ENCODE results near the gene MADD.

The MADD gene

DNA sequence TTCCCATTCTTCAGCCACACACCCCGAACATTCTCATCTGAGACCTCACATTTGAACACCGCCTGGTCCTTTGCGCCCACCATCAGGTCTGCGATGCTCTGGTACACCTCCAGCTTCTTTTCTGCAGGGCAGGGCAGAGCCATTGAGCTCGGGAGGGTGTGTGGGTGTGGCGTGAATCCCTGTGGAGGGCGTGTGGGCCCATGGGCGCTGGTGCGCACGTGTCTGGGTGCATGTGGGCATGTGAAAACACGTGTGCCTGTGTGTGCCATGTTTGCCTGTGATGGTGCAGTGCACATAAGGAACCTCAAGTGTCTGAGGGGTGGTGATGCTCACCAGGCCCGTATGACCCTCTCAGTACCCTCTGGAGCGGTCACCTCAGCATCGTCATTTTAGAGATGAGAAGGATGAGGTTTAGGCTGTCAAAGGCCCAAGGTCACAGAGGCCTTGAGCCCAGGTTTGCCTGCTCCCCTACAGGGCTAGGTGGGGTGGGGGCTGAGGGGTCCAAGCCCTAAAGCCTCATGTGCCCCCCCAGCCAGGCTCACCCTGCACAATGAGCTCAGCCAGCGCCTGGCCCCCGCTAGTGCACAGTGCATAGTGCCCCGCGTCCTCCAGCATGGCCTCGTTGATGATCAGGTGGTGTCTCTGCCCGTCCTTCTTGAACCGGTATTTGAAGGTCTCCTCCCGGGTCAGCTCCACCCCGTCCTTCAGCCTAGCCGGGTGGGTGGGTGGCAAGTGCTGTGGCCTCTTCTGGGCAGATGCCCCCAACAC is 72.3 kb downstream of the MADD start:
- DNase-seq (ENCODE audit: low spot score in 2 of 2) (no peak), ATAC-seq (replicated peaks; ENCODE audit: extremely low read depth, poor library complexity, severe bottlenecking) (no peak)
- H3K9me3 Mint-ChIP-seq = no peaks in the 10 kb centered on the region
- H3K4me1 Mint-ChIP-seq = no peaks in the 10 kb centered on the region
- no peak overlapping the region for H3K27ac Mint-ChIP-seq (ENCODE audit: low read depth)
- H3K27me3 Mint-ChIP-seq = no peaks in the 10 kb centered on the region
- peaks cover 2% of the 10 kb centered on the region for H3K36me3 Mint-ChIP-seq (ENCODE audit: insufficient read depth)
- H3K4me3 Mint-ChIP-seq = no peak overlapping the region

DNA sequence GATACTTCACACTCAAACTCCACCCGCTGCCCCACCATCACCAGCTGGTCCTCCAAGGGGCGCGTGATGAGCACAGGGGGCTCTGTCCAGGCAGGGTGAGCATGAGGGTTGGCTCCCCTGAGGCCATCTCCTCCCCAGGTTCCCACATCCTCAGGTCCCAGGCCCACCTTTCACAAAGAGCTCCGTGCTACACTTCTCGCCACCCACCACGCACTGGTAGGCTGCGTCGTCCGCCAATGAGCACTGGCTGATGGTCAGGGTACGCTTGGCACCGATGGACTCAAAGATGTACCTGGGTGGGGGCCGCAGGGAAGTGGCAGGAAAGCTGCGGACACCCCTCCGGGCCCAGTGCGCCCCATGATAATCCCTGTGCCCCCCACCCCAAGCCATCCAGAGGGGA is 72.9 kb downstream of the MADD start:
- no peaks in the 10 kb centered on the region for H3K27me3 Mint-ChIP-seq
- no peaks in the 10 kb centered on the region for H3K4me1 Mint-ChIP-seq
- H3K27ac Mint-ChIP-seq (ENCODE audit: low read depth) = no peak overlapping the region
- ATAC-seq (replicated peaks; ENCODE audit: extremely low read depth, poor library complexity, severe bottlenecking) (no peak), DNase-seq (ENCODE audit: low spot score in 2 of 2) (no peak)
- peaks cover 2% of the 10 kb centered on the region for H3K36me3 Mint-ChIP-seq (ENCODE audit: insufficient read depth)
- H3K9me3 Mint-ChIP-seq = no peaks in the 10 kb centered on the region
- no peak overlapping the region for H3K4me3 Mint-ChIP-seq

DNA sequence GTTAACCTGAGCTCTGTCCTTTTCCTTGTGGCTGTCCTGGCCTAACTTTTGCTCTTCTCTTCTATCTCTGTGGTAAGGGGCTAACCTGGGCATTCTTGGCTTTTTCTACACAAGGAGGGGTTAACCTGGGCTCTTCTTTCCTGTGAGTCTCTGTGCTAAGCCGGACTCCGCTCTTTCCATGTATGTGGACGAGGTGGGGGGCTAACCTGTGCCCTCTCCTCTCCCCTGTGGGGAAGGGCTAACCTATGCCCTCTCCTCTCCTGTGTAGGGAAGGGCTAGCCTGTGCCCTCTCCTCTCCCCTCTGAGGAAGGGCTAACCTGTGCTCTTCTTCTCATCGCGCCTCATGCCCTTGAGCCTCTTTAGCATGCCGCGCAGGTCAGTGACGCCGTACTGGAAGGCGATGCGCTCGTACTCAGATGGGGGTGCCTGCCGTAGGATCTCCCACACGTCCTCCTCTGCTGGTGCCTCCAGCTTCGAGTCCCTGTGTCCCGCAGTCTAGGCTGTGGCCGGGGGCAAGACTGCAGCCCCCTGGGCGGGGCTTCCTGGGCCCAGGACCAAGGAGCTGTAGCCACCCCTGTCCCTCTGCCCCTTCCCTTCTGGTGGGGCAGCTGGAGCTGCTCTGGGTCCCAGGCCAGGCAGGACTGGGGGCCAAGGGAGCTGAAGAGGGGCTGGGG is 76.1 kb downstream of the MADD start:
- H3K36me3 Mint-ChIP-seq (ENCODE audit: insufficient read depth) = peaks cover 2% of the 10 kb centered on the region
- no peaks in the 10 kb centered on the region for H3K9me3 Mint-ChIP-seq
- no peak for DNase-seq (ENCODE audit: low spot score in 2 of 2)
- no peak overlapping the region for H3K27ac Mint-ChIP-seq (ENCODE audit: low read depth)
- no peaks in the 10 kb centered on the region for H3K4me1 Mint-ChIP-seq
- H3K4me3 Mint-ChIP-seq = no peak overlapping the region
- no peaks in the 10 kb centered on the region for H3K27me3 Mint-ChIP-seq
- no peak for ATAC-seq (replicated peaks; ENCODE audit: extremely low read depth, poor library complexity, severe bottlenecking)

DNA sequence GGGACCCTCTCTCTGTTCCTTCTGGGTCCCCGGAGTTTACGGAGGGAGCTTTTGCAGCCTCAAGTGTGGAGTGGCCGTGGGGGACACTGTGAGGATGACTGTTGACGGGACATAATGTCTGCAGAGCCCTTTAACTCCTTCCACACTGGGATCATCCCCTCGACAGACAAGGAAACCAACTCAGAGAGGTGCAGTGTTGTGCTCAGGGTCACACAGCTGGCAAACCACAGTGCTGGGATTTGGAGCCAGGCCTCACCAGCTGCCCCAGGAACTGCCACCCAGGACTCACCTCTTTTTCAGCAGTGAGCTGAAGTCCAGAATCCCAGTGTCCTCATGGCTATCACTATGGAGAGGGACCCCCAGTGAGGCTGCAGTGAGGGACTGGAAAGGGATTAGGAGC is 77.2 kb downstream of the MADD start:
- H3K4me1 Mint-ChIP-seq = no peaks in the 10 kb centered on the region

DNA sequence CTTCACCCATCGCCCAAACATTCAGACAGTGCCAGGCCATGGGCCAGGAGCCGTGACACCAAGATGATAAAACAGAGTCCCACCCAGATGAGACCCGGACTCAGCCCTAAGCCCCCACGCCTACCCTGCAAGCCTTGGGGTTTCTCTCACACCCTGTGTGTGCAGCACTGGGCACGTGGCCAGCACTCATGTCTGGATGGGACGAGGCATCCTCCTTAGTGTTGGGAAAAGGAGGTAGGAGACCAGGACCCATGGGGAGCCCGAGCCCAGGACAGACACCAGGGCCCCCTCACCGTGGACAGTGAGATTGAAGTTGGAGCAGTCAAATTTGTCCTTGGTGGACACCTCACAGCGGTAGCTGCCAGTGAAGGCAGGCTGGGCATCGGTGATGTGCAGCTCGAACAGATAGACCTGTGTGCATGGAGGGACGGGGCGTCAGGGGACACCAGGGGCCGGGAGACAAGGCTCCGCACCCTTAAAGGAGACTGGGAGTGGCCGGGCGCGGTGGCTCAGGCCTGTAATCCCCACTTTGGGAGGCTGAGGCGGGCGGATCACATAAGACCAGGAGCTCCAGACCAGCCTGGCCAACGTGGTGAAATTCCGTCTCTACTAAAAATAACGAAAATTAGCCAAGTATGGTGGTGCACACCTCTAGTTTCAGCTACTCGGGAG is 78.3 kb downstream of the MADD start:
- Mint-ChIP-seq H3K4me1 (no peaks in the 10 kb centered on the region), H3K9me3 (no peaks in the 10 kb centered on the region), H3K27ac (ENCODE audit: low read depth) (no peak overlapping the region), H3K36me3 (ENCODE audit: insufficient read depth) (no peaks in the 10 kb centered on the region), H3K27me3 (no peaks in the 10 kb centered on the region), H3K4me3 (no peak overlapping the region)
- DNase-seq (ENCODE audit: low spot score in 2 of 2) (no peak), ATAC-seq (replicated peaks; ENCODE audit: extremely low read depth, poor library complexity, severe bottlenecking) (no peak)

More for the DNA sequence above, 77.2 kb downstream of the MADD start:
- H3K4me3 Mint-ChIP-seq = no peak overlapping the region
- DNase-seq (ENCODE audit: low spot score in 2 of 2) (no peak), ATAC-seq (replicated peaks; ENCODE audit: extremely low read depth, poor library complexity, severe bottlenecking) (no peak)
- H3K27ac Mint-ChIP-seq (ENCODE audit: low read depth) = no peak overlapping the region
- H3K36me3 Mint-ChIP-seq (ENCODE audit: insufficient read depth) = peaks cover 2% of the 10 kb centered on the region
- H3K9me3 Mint-ChIP-seq = no peaks in the 10 kb centered on the region
- no peaks in the 10 kb centered on the region for H3K27me3 Mint-ChIP-seq

DNA sequence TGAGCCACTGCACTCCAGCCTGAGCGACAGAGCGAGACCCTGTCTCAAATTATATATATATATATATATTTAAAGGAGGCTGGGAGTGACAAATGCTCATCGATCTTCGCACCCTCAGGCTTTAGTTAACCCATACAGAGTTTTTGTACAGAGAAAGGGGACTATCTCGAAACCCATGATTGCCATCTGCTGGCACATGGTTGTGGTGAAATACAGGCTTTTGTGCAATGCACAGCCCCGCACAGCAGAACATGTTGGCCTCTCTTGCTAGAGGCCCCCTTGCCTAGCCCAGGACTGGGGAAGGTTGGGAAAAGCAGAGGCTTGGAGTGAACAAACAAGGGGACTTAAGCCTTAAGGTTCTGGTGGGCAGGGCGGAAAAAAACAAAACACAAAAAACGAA is 78.9 kb downstream of the MADD start:
- Mint-ChIP-seq H3K4me1 (no peaks in the 10 kb centered on the region), H3K27me3 (no peaks in the 10 kb centered on the region), H3K27ac (ENCODE audit: low read depth) (peak overlapping the region; percentile 38), H3K4me3 (no peak overlapping the region), H3K36me3 (ENCODE audit: insufficient read depth) (no peaks in the 10 kb centered on the region), H3K9me3 (no peaks in the 10 kb centered on the region)
- ATAC-seq (replicated peaks; ENCODE audit: extremely low read depth, poor library complexity, severe bottlenecking) = no peak
- DNase-seq (ENCODE audit: low spot score in 2 of 2) = no peak

DNA sequence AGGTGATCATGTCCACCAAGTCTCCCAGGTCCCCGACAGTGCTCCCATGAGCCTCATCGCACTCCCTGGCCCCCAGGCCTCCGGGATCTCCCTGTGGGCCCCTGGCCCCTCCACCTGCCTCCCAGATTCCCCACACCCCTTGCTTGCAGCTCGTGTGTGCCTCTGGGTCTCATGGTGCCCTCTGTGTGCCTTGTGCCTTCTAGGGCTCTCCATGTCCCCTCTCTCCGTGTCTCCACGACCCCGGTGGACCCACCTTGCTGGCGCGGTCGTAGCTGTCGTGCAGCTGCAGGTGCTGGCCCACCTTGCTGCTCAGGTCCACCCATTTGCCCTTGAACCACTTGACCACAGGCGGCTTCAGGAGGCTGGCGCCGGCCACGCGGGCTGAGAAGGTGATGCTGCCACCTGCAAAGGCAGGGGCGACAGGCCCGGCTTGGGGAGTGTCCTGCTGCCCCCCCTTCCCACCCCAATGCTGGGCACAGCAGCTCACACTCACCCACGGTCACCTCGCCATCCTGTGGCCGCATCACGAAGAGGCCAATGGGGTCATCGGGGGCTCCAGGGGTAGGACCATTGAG is 79.7 kb downstream of the MADD start:
- DNase-seq (ENCODE audit: low spot score in 2 of 2) (no peak), ATAC-seq (replicated peaks; ENCODE audit: extremely low read depth, poor library complexity, severe bottlenecking) (no peak)
- Mint-ChIP-seq H3K27ac (ENCODE audit: low read depth) (no peak overlapping the region), H3K36me3 (ENCODE audit: insufficient read depth) (no peaks in the 10 kb centered on the region), H3K4me3 (no peak overlapping the region), H3K9me3 (no peaks in the 10 kb centered on the region), H3K4me1 (no peaks in the 10 kb centered on the region), H3K27me3 (no peaks in the 10 kb centered on the region)

DNA sequence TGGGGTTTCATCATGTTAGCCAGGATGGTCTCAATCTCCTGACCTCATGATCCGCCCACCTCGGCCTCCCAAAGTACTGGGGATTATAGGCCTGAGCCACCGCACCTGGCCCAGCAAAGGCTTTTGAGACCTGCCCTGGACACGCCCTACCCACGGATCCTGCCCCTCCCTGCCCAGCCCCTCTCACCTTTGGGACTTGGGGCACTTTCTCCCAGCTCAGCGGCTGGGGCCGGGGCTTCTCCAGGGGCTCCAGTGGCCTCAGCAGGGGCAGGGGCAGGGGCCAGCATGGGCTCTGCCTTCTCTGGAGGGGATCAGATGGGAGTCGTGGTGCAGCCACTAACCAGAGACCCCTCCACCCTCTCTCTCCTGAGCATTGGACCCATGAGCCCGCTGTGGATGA is 80.4 kb downstream of the MADD start:
- no peaks in the 10 kb centered on the region for H3K9me3 Mint-ChIP-seq
- DNase-seq (ENCODE audit: low spot score in 2 of 2) (no peak), ATAC-seq (replicated peaks; ENCODE audit: extremely low read depth, poor library complexity, severe bottlenecking) (no peak)
- no peaks in the 10 kb centered on the region for H3K27me3 Mint-ChIP-seq
- H3K4me3 Mint-ChIP-seq = no peak overlapping the region
- no peak overlapping the region for H3K27ac Mint-ChIP-seq (ENCODE audit: low read depth)
- no peaks in the 10 kb centered on the region for H3K4me1 Mint-ChIP-seq
- no peaks in the 10 kb centered on the region for H3K36me3 Mint-ChIP-seq (ENCODE audit: insufficient read depth)

DNA sequence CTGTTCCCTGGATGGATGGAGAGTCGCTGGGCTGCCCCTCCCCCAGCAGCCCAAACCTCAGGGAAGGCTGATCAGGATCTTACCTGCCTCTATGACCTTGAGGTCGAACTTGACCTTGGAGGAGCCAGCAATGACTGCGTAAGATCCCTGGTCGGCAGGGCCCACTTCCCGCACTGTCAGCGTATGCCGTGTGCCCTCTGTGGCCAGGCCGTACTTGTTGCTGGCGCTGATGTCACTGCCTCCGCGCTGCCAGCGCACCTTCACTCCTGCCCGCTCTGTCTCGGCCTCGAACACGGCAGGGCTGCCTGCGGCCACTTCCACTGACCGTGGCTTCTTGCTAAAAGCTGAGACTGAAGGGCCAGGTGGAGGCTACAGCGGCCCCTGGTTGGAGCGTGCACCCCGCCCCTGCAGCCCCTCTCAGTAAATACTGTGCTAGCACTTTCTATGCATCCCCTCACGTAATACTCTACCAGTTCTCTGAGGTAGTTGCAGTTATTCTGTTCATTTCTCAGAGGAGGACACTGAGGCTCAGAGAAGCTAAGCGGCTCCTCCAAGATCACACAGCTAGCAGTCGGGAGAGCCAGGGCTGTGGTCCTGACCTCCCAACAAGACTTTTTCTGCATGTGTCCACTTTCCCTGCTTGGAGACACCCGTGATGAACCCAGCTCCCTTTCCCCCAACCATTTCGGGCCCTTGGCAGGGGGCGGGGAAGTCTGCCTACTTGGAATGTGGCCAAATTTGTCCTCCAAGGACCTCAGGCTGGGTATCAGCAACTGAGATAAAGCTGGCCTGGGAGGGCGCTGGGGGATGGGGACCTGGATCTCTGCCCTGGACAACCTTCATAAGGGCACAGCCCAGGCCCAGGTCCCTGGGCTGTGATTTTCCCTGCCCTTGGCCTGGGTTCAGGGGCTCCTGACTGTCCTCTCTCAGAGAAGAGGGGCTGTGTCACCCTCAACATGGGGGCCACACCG is 81.5 kb downstream of the MADD start:
- DNase-seq (ENCODE audit: low spot score in 2 of 2) (no peak), ATAC-seq (replicated peaks; ENCODE audit: extremely low read depth, poor library complexity, severe bottlenecking) (no peak)
- Mint-ChIP-seq H3K9me3 (no peaks in the 10 kb centered on the region), H3K36me3 (ENCODE audit: insufficient read depth) (no peaks in the 10 kb centered on the region), H3K4me3 (no peak overlapping the region), H3K27ac (ENCODE audit: low read depth) (no peak overlapping the region), H3K27me3 (no peaks in the 10 kb centered on the region), H3K4me1 (no peaks in the 10 kb centered on the region)

DNA sequence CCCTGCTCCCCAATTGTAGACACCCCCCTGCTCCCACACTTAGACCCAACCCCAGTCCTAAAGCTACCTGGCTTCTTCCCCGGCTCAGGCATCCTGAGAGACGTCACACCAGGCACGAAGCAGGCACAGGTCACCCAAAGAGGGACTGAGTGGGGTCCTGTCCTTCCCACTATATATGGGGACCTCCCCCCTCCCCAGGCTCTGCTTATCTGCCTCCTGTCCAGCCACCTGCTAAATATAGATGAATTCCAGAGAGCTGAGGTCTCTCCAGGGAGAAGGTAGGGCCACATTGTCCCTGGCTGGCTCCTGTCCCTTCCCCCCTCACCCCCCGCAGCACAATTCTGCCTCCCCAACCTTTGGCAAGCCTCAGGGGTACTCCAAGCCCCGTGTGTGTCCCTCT is 82.6 kb downstream of the MADD start, which contains the start of gene MYBPC3:
MYBPC3 (minus strand) TSS at position 147 of the 400 bp plus-strand sequence; CDS start at position 92, 55 bp downstream.
- no peaks in the 10 kb centered on the region for H3K4me1 Mint-ChIP-seq
- no peaks in the 10 kb centered on the region for H3K9me3 Mint-ChIP-seq
- DNase-seq (ENCODE audit: low spot score in 2 of 2) (no peak), ATAC-seq (replicated peaks; ENCODE audit: extremely low read depth, poor library complexity, severe bottlenecking) (no peak)
- H3K27me3 Mint-ChIP-seq = no peaks in the 10 kb centered on the region
- H3K36me3 Mint-ChIP-seq (ENCODE audit: insufficient read depth) = no peaks in the 10 kb centered on the region
- H3K4me3 Mint-ChIP-seq = no peak within 1 kb of the TSS
- H3K27ac Mint-ChIP-seq (ENCODE audit: low read depth) = no peak within 1 kb of the TSS

DNA sequence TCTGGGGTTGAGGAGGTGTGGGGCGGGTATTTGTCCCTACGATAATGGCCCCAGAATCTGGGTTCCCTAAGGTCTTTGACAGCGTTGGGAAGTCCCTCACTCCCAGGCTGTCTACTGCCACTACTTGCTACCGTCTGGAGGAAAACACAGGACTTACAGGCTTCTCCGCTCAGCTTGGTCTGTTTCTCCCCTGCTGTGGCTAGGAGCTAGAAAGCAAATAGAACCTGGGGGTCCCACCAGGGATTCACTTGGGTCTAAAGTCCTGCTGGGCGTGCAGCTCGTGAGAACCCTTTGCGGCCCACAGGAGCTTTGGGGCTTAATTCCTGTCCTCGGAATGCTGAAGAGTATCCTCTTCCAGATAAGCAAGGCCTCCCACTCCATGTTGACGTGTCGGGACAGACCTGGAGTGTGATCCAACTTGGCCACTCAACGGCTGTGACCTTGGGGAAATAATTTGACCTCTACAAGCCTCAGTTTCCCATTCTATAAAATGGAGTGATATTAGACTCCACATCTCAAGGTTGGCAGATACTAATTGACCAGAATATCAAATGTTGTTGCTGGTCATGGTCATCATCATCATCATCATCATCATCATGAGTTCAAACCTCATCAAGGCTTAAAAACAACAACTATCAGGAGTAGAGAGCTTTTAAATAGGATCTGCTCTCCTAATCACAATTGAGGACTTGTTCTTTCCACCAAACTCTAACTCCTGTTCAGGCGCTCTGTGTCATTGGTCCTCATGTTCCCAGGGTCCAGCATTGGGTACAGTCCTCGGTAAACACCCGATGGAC is 84.2 kb downstream of the MADD start:
- Mint-ChIP-seq H3K36me3 (ENCODE audit: insufficient read depth) (no peaks in the 10 kb centered on the region), H3K27ac (ENCODE audit: low read depth) (no peak overlapping the region), H3K4me1 (no peaks in the 10 kb centered on the region), H3K4me3 (no peak overlapping the region), H3K27me3 (no peaks in the 10 kb centered on the region), H3K9me3 (no peaks in the 10 kb centered on the region)
- no peak for ATAC-seq (replicated peaks; ENCODE audit: extremely low read depth, poor library complexity, severe bottlenecking)
- no peak for DNase-seq (ENCODE audit: low spot score in 2 of 2)
